GM23338 (cell line): Measurements from ENCODE around the gene BCL11B. TPM values are rescaled to one million over a fixed set of nuclear protein-coding genes. Genes with fewer than 3 reads are reported as not detected.
"Not testable (repeated sequence)": the region's sequence is repeated elsewhere in the genome, so short reads cannot be mapped to it uniquely, and the experiment has no call there.

Source experiments
- ATAC-seq: fragments of 200-7000 bp; cut with Tn5 transposase; 3 replicates; pipeline ENCODE4 v1.9.1; 2020
- DNase-seq: peaks from one replicate; pipeline ENCODE4 v3.0.0-alpha.2; 2015; ENCODE audit warnings: low spot score
- H2AFZ ChIP-seq: fragments of 200-600 bp; sonication (generic); 2 replicates; pipeline ENCODE4 v1.8.0; 2016; ENCODE audit warnings: antibody characterized with exemption, mild to moderate bottlenecking, moderate library complexity
- H3F3A ChIP-seq: fragments of 200-600 bp; sonication (generic); replicated peaks from 2 replicates; pipeline ENCODE4 v1.8.0; 2017; ENCODE audit warnings: antibody characterized with exemption, mixed run types, low read depth
- H3K27ac ChIP-seq: fragments of 200-600 bp; sonication (generic); 2 replicates; pipeline ENCODE4 v1.6.1; 2016; ENCODE audit warnings: low read depth
- H3K27me3 ChIP-seq: fragments of 200-600 bp; sonication (generic); 2 replicates; pipeline ENCODE4 v1.8.0; 2016; ENCODE audit warnings: mild to moderate bottlenecking, mixed run types, moderate library complexity; ENCODE audit not compliant: insufficient read depth
- H3K36me3 ChIP-seq: fragments of 200-600 bp; sonication (generic); 2 replicates; pipeline ENCODE4 v1.8.0; 2016; ENCODE audit warnings: mild to moderate bottlenecking; ENCODE audit not compliant: insufficient read depth
- H3K4me1 ChIP-seq: fragments of 200-600 bp; sonication (generic); 2 replicates; pipeline ENCODE4 v1.8.0; 2016; ENCODE audit warnings: mild to moderate bottlenecking, moderate library complexity; ENCODE audit not compliant: insufficient read depth
- H3K4me2 ChIP-seq: fragments of 200-600 bp; sonication (generic); 2 replicates; pipeline ENCODE4 v1.7.1; 2017; ENCODE audit warnings: mixed run types
- H3K4me3 ChIP-seq: fragments of 200-600 bp; sonication (generic); 2 replicates; pipeline ENCODE4 v1.6.1; 2016; ENCODE audit warnings: mixed run types
- H3K79me2 ChIP-seq: fragments of 200-600 bp; sonication (generic); replicated peaks from 2 replicates; pipeline ENCODE4 v1.8.0; 2017; ENCODE audit warnings: mild to moderate bottlenecking; ENCODE audit not compliant: insufficient read depth
- H3K9me2 ChIP-seq: fragments of 200-600 bp; sonication (generic); 2 replicates; pipeline ENCODE4 v1.8.0; 2017; ENCODE audit not compliant: insufficient read depth
- H4K20me1 ChIP-seq: fragments of 200-600 bp; sonication (generic); replicated peaks from 2 replicates; pipeline ENCODE4 v1.8.0; 2017; ENCODE audit warnings: mild to moderate bottlenecking; ENCODE audit not compliant: insufficient read depth
- H3K27ac Mint-ChIP-seq: 2 replicates; pipeline ENCODE4 v1.8.0; 2020; ENCODE audit warnings: inconsistent platforms, mild to moderate bottlenecking, moderate library complexity, mixed read lengths
- H3K27me3 Mint-ChIP-seq: 3 replicates; pipeline ENCODE4 v1.8.0; 2022; ENCODE audit warnings: low read depth, mild to moderate bottlenecking, moderate library complexity, mixed read lengths, inconsistent platforms; ENCODE audit not compliant: insufficient read depth, poor library complexity
- H3K36me3 Mint-ChIP-seq: 3 replicates; pipeline ENCODE4 v1.8.0; 2021; ENCODE audit warnings: low read depth, mild to moderate bottlenecking, inconsistent platforms, moderate library complexity, mixed read lengths
- H3K4me1 Mint-ChIP-seq: 3 replicates; pipeline ENCODE4 v1.8.0; 2020; ENCODE audit warnings: mild to moderate bottlenecking, inconsistent platforms, mixed read lengths
- H3K4me3 Mint-ChIP-seq: 3 replicates; pipeline ENCODE4 v1.8.0; 2021; ENCODE audit warnings: moderate library complexity, mild to moderate bottlenecking, inconsistent platforms, mixed read lengths
- H3K9me3 Mint-ChIP-seq: 3 replicates; pipeline ENCODE4 v1.8.0; 2020; ENCODE audit warnings: moderate library complexity, mild to moderate bottlenecking, inconsistent platforms, mixed read lengths
- JUNB ChIP-seq: IDR thresholded peaks from one replicate; pipeline ENCODE4 v1.6.1; 2016; ENCODE audit warnings: antibody characterized with exemption; ENCODE audit not compliant: unreplicated experiment
- NANOG ChIP-seq: IDR thresholded peaks from 2 replicates; pipeline ENCODE4 v1.6.1; 2016; ENCODE audit warnings: antibody characterized with exemption, borderline replicate concordance
- ZNF114 ChIP-seq: fragments of 250-450 bp; sonication (Bioruptor Pico); IDR thresholded peaks from 2 replicates; pipeline ENCODE4 v1.5.0; 2020; ENCODE audit warnings: mild to moderate bottlenecking, moderate library complexity
- polyA plus RNA-seq: library from polyadenylated mRNA; unstranded; fragments of >200 nt; fragmentation: Nextera tagmentation; extraction: Ambion mirVana; gene quantifications from 2 replicates; pipeline ENCODE4 v1.2.1, GENCODE V29; 2016
- total RNA-seq: library from RNA; depleted of rRNA; stranded (reverse); fragments of >200 nt; shearing (Covaris generic); gene quantifications from 2 replicates; pipeline ENCODE4 v1.2.3, GENCODE V29; 2014
- TF ChIP-seq, protein P1 (sequence below): fragments of 250-450 bp; sonication (Bioruptor Pico); IDR thresholded peaks from 2 replicates; pipeline ENCODE4 v1.5.0; 2020; ENCODE audit warnings: mild to moderate bottlenecking, moderate library complexity

BCL11B gene
- total and polyA plus RNA-seq, 2 experiments from 2014 or later = 2.4 to 6.7 TPM

- TF ChIP-seq, protein P1, sequence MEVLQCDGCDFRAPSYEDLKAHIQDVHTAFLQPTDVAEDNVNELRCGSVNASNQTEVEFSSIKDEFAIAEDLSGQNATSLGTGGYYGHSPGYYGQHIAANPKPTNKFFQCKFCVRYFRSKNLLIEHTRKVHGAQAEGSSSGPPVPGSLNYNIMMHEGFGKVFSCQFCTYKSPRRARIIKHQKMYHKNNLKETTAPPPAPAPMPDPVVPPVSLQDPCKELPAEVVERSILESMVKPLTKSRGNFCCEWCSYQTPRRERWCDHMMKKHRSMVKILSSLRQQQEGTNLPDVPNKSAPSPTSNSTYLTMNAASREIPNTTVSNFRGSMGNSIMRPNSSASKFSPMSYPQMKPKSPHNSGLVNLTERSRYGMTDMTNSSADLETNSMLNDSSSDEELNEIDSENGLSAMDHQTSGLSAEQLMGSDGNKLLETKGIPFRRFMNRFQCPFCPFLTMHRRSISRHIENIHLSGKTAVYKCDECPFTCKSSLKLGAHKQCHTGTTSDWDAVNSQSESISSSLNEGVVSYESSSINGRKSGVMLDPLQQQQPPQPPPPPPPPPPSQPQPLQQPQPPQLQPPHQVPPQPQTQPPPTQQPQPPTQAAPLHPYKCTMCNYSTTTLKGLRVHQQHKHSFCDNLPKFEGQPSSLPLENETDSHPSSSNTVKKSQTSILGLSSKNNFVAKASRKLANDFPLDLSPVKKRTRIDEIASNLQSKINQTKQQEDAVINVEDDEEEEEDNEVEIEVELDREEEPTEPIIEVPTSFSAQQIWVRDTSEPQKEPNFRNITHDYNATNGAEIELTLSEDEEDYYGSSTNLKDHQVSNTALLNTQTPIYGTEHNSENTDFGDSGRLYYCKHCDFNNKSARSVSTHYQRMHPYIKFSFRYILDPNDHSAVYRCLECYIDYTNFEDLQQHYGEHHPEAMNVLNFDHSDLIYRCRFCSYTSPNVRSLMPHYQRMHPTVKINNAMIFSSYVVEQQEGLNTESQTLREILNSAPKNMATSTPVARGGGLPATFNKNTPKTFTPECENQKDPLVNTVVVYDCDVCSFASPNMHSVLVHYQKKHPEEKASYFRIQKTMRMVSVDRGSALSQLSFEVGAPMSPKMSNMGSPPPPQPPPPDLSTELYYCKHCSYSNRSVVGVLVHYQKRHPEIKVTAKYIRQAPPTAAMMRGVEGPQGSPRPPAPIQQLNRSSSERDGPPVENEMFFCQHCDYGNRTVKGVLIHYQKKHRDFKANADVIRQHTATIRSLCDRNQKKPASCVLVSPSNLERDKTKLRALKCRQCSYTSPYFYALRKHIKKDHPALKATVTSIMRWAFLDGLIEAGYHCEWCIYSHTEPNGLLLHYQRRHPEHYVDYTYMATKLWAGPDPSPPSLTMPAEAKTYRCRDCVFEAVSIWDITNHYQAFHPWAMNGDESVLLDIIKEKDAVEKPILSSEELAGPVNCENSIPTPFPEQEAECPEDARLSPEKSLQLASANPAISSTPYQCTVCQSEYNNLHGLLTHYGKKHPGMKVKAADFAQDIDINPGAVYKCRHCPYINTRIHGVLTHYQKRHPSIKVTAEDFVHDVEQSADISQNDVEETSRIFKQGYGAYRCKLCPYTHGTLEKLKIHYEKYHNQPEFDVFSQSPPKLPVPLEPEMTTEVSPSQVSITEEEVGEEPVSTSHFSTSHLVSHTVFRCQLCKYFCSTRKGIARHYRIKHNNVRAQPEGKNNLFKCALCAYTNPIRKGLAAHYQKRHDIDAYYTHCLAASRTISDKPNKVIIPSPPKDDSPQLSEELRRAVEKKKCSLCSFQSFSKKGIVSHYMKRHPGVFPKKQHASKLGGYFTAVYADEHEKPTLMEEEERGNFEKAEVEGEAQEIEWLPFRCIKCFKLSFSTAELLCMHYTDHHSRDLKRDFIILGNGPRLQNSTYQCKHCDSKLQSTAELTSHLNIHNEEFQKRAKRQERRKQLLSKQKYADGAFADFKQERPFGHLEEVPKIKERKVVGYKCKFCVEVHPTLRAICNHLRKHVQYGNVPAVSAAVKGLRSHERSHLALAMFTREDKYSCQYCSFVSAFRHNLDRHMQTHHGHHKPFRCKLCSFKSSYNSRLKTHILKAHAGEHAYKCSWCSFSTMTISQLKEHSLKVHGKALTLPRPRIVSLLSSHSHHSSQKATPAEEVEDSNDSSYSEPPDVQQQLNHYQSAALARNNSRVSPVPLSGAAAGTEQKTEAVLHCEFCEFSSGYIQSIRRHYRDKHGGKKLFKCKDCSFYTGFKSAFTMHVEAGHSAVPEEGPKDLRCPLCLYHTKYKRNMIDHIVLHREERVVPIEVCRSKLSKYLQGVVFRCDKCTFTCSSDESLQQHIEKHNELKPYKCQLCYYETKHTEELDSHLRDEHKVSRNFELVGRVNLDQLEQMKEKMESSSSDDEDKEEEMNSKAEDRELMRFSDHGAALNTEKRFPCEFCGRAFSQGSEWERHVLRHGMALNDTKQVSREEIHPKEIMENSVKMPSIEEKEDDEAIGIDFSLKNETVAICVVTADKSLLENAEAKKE (CRISPR knock-in tag) = no peak
- TF ChIP-seq ZNF114 (CRISPR knock-in tag) = no peak
- TF ChIP-seq NANOG = no peak
Measured at GRCh38 chr14:99229654-99230207, 42.3 kb downstream of the BCL11B start (continued).

DNA sequence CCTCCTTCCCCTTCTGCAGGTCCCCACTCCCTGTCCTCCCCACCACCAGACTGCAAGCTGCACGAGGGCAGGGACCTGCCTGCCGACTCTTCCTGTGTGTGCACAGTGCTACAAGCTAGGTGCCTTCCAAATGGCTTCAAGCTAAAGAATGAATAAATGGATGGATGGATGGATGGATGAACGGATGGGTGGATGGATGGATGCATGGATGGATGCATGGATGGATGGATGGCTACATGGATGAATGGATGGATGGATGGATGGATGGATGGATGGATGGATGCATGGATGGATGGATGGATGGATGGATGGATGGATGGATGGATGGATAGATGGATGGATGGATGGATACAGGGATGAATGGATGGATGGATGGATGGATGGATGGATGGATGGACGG, 43.2 kb downstream of the BCL11B start:
- H3K27me3 ChIP-seq, H3K4me3 ChIP-seq, H3K4me3 Mint-ChIP-seq, H3K9me2 ChIP-seq, H3K9me3 Mint-ChIP-seq, H3K27ac ChIP-seq, H2AFZ ChIP-seq, ATAC-seq, H3K27ac Mint-ChIP-seq, H3K4me2 ChIP-seq, H3K36me3 ChIP-seq, H3K36me3 Mint-ChIP-seq, DNase-seq, H4K20me1 ChIP-seq, H3F3A ChIP-seq: not testable (repeated sequence)
- Mint-ChIP-seq H3K4me1 (peaks cover 44% of the 10 kb centered on the region), H3K27me3 (peaks cover 25% of the 10 kb centered on the region)
- Histone ChIP-seq H3K4me1 (peaks cover 24% of the 10 kb centered on the region), H3K79me2 (peaks cover 93% of the 10 kb centered on the region)

DNA sequence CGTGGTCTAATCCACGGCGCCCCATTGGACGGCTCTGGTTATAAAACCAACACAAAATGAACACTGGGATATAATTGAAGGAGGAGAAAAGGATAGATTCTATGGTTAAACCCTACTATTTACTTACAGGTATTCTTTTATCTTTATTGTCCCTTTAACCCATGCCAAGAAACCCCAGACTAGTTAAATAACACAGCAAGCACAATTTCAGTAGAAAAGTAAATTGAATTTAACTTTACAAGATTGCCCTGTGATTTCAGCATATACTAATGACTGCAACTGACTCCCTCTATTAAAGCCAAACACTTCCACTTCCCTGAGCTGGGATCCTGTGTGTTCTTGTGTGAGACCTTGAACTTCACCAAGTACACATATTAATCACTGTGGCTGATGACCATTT, 45.3 kb downstream of the BCL11B start:
- Mint-ChIP-seq H3K4me3 (no peak overlapping the region), H3K27ac (no peak overlapping the region; the same call in 1 of the 2 replicates), H3K9me3 (no peaks in the 10 kb centered on the region; the same call in 1 of the 3 replicates), H3K27me3 (peaks cover 27% of the 10 kb centered on the region), H3K36me3 (peaks cover 8% of the 10 kb centered on the region), H3K4me1 (peaks cover 29% of the 10 kb centered on the region)
- H3K27ac ChIP-seq = no peak overlapping the region
- no peaks in the 10 kb centered on the region for H3K27me3 ChIP-seq
- no peak overlapping the region for H2AFZ ChIP-seq
- H4K20me1 ChIP-seq = peaks cover 6% of the 10 kb centered on the region; the same call in 1 of the 2 replicates
- ATAC-seq (no peak), DNase-seq (no peak)
- H3K9me2 ChIP-seq = no peaks in the 10 kb centered on the region
- no peaks in the 10 kb centered on the region for H3F3A ChIP-seq
- no peaks in the 10 kb centered on the region for H3K36me3 ChIP-seq
- H3K79me2 ChIP-seq = peaks cover 95% of the 10 kb centered on the region
- H3K4me3 ChIP-seq = no peak overlapping the region
- H3K4me2 ChIP-seq = no peak overlapping the region
- H3K4me1 ChIP-seq = peaks cover 14% of the 10 kb centered on the region; the same call in 1 of the 2 replicates
- TF ChIP-seq NANOG (no peak), JUNB (no peak)
- TF ChIP-seq, protein P1 (CRISPR knock-in tag) = no peak
